Central memory CD8-positive, alpha-beta T cell (primary cell): ENCODE measurements around the gene ZXDB.
"Not testable (repeated sequence)": the region's sequence is repeated elsewhere in the genome, so short reads cannot be mapped to it uniquely, and the experiment has no call there.

Experiments used
- ATAC-seq: fragments of 150-1000 bp; cut with Tn5 transposase; replicated peaks from 2 replicates; pipeline ENCODE4 v1.10.0; 2022; ENCODE audit warnings: mild to moderate bottlenecking, moderate FRiP score, moderate number of reproducible peaks; ENCODE audit not compliant: poor library complexity, severe bottlenecking; ENCODE audit errors: extremely low read depth
- DNase-seq, 2 donors: peaks; one replicate each; pipeline ENCODE4 v3.0.0; 2021; ENCODE audit warnings: low spot score in 2 of 2
- H3K27ac Mint-ChIP-seq: one replicate; pipeline ENCODE4 v1.8.0; 2022; ENCODE audit warnings: low read depth, mild to moderate bottlenecking, moderate library complexity, mixed read lengths
- H3K27me3 Mint-ChIP-seq: one replicate; pipeline ENCODE4 v1.8.0; 2022; ENCODE audit warnings: mixed read lengths
- H3K36me3 Mint-ChIP-seq: one replicate; pipeline ENCODE4 v1.8.0; 2022; ENCODE audit warnings: mild to moderate bottlenecking, moderate library complexity, mixed read lengths; ENCODE audit not compliant: insufficient read depth
- H3K4me1 Mint-ChIP-seq: one replicate; pipeline ENCODE4 v1.8.0; 2022; ENCODE audit warnings: mixed read lengths
- H3K4me3 Mint-ChIP-seq: one replicate; pipeline ENCODE4 v1.8.0; 2022; ENCODE audit warnings: mild to moderate bottlenecking, moderate library complexity, mixed read lengths
- H3K9me3 Mint-ChIP-seq: one replicate; pipeline ENCODE4 v1.8.0; 2022; ENCODE audit warnings: mixed read lengths

Gene ZXDB

DNA sequence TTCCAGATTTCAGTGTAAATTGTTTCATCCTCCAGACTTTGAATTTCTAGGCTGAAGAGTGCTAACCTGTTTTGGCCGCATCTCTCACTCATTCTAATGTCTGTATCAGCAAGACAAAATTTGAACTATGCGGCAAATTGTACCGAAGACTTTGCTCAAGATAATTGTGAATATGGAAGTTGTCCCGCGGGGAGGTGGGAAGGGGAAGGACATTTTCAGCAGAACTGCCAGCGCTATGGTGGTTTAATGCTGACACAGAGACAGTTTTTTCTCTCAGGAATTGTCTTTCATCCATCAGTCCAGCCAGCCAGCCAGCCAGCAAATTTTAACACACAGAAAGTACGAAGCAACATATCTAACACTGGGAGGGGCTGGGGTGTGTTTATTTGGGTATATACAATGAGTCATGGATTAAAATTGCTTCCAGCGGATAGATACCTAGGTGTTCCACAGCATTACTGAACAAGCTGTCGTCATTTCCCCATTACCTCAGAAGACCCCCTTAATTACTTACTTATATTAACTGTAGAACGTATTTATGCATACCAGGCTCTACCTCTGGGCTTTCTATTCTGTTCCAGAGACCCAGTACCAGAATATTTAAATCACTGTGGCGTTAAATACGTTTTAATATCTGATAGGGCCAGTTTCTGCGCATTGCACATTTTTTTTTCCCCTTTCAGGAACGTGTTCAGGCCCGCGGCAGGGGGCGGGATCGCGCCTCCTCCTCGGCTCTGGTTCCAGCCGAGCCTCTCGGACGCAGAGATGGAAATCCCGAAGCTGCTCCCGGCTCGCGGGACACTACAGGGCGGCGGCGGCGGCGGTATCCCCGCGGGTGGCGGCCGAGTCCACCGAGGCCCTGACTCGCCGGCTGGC is at the start of gene ZXDB:
TSS of gene ZXDB (plus strand) at position 728 of the 876 bp plus-strand sequence. CDS start at position 766, 38 bp downstream.
- not testable (repeated sequence) for H3K9me3 Mint-ChIP-seq, H3K27me3 Mint-ChIP-seq, DNase-seq
- peak within 1 kb of the TSS; percentile 87 for H3K27ac Mint-ChIP-seq
- H3K4me3 Mint-ChIP-seq, result peak within 1 kb of the TSS; percentile 76
- H3K36me3 Mint-ChIP-seq, result peaks cover 15% of the 10 kb centered on the region
- peak; percentile 73 for ATAC-seq
- peaks cover 29% of the 10 kb centered on the region for H3K4me1 Mint-ChIP-seq

DNA sequence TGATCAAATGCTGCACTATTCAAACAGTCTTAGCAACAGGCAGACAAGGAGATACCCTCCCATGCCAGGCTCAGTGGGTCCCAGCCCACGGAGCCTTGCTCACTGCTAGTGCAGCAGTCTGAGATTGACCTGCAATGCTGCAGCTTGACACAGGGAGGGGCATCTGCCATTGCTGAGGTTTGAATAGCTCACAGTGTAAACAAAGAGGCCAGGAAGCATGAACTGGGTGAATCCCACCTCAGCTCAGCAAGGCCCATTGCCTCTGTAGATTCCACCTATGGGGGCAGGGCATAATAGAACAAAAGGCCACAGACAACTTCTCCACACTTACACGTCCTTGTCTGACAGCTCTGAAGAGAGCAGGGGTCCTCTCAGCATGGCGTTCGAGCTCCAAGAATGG is 26.6 kb upstream of the ZXDB start:
- DNase-seq (no peak), ATAC-seq (no peak)
- no peaks in the 10 kb centered on the region for H3K36me3 Mint-ChIP-seq
- no peak overlapping the region for H3K4me3 Mint-ChIP-seq
- no peak overlapping the region for H3K27ac Mint-ChIP-seq
- H3K4me1 Mint-ChIP-seq, result no peaks in the 10 kb centered on the region
- H3K9me3 Mint-ChIP-seq, result no peaks in the 10 kb centered on the region
- peaks cover 6% of the 10 kb centered on the region for H3K27me3 Mint-ChIP-seq

DNA sequence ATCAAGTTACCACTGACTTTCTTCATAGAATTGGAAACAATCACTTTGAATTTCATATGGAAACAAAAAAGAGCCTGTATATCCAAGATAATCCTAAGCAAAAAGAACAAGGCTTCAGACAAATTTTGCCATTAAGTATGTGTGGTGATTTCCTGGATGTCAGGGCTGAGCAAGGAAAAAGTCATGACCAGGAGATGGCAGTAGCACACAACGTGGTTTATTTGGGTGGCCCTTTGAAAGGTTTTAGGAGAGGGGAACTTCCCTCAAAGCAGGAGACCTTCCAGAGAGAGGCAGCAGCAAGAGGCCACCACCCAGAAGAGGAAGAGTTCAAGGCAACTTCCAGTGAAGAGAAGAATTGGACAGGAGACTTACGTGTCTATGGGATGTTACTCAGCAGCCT is 18.1 kb upstream of the ZXDB start:
- Mint-ChIP-seq H3K4me1 (no peaks in the 10 kb centered on the region), H3K4me3 (no peak overlapping the region), H3K9me3 (no peaks in the 10 kb centered on the region), H3K27ac (peak overlapping the region; percentile 9), H3K36me3 (no peaks in the 10 kb centered on the region), H3K27me3 (peaks cover 9% of the 10 kb centered on the region)
- ATAC-seq (no peak), DNase-seq (no peak)

DNA sequence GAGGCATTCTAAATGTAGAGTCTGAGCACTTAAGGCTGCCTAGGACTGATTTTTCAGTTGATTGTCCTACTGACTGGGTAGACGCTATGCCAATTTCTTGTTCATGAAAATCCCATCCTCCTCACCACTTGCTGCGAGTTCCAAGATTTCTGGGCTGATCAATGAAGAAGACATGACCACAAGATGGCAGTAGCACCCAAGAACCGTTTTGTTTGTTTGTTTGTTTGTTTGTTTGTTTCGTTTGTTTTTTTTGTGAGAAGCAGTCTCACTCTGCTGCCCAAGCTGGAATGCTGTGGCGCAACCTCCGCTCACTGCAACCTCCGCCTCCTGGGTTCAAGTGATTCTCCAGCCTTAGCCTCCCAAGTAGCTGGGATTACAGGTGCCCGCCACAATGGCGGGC is 8.9 kb upstream of the ZXDB start:
- not testable (repeated sequence) for H3K9me3 Mint-ChIP-seq, H3K4me3 Mint-ChIP-seq, H3K36me3 Mint-ChIP-seq, H3K27me3 Mint-ChIP-seq, DNase-seq, ATAC-seq, H3K4me1 Mint-ChIP-seq, H3K27ac Mint-ChIP-seq

DNA sequence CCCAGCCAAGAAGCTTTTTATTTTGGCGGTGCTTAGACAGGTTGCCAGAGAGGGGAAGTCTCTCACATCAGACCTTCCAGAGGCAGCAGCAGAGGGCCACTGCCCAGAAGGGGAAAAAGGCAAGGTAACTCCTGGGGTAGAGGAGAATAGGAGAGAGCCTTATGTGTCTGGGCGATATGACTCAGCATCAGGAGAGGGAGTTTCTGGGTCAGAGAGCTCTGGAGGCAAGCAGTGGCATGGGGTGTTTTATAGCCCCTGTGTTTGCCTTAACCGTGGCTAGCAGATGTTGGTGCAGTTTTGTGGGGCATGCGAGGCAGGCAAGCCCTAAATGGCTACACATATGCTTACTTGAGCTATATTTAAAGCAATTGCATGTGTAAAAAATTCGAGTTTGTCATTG is 8.3 kb upstream of the ZXDB start:
- Mint-ChIP-seq H3K27ac (no peak overlapping the region), H3K4me3 (no peak overlapping the region), H3K4me1 (no peaks in the 10 kb centered on the region), H3K36me3 (no peaks in the 10 kb centered on the region), H3K27me3 (peaks cover 6% of the 10 kb centered on the region), H3K9me3 (no peaks in the 10 kb centered on the region)
- ATAC-seq, result no peak
- DNase-seq, result no peak

DNA sequence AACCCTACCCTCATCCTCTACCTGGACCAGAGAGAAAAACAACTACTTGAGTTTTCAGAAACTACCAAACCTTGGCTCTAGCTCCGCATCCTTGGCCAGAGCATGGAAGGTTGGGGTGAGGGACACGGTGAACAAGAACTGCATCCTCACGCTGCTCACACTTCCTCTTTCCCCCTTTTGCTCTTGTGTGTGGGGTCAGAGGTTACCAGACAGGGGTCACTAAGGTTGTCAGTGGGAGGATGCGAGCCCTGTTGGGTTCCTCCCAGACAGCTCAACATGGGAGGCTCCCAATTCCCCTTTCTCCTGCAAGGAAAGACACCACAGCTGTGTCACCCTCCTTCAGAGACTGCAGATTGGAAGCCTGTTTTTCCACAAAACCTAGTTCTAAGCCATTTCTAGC is 5.5 kb upstream of the ZXDB start:
- peaks cover 2% of the 10 kb centered on the region for H3K36me3 Mint-ChIP-seq
- ATAC-seq (no peak), DNase-seq (no peak)
- H3K9me3 Mint-ChIP-seq, result no peaks in the 10 kb centered on the region
- H3K27me3 Mint-ChIP-seq, result peaks cover 6% of the 10 kb centered on the region
- H3K4me1 Mint-ChIP-seq, result peaks cover 4% of the 10 kb centered on the region
- no peak overlapping the region for H3K27ac Mint-ChIP-seq
- no peak overlapping the region for H3K4me3 Mint-ChIP-seq

DNA sequence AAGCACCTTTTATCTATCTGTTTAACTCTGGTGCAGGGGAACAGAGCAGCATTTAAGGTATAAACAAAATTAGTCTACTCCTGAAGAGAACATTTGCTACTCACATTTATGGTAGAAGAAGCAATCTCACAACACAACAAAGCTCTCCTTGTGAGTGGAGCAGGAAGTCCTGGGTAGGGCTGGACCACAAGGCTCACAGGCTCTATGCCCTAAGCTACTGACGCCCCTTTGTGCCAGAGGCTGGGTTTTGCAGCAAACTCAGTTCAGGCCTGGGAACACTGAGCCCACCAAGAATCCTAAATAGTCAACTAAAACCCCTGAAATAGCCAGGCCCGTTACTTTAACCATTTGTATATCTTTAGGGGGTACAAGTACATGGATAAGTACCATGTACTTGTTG is 4.7 kb upstream of the ZXDB start:
- ATAC-seq (no peak), DNase-seq (no peak)
- H3K27ac Mint-ChIP-seq, result no peak overlapping the region
- H3K9me3 Mint-ChIP-seq, result no peaks in the 10 kb centered on the region
- peaks cover 7% of the 10 kb centered on the region for H3K4me1 Mint-ChIP-seq
- peaks cover 3% of the 10 kb centered on the region for H3K27me3 Mint-ChIP-seq
- no peak overlapping the region for H3K4me3 Mint-ChIP-seq
- H3K36me3 Mint-ChIP-seq, result peaks cover 6% of the 10 kb centered on the region

DNA sequence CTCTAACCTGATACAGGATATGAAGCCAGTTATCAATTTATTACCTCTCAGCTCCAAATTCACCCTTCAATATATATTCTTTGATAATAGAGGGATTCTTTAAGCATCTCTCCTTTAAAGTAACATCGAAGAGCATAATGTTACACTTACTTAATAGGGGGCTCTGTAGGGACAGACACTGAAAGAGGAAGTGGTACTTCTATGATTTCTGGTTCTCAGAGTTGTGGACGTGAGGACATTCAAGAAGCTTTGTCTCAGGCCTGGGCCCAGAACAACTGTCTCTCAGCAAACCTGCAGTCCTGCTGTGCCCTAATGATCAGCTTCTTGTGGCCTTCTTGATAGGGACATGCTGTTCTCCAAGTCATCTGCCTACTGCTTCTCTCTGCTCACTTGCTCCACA is 4.2 kb upstream of the ZXDB start:
- no peak for ATAC-seq
- DNase-seq, result no peak
- H3K36me3 Mint-ChIP-seq, result peaks cover 6% of the 10 kb centered on the region
- H3K4me3 Mint-ChIP-seq, result no peak overlapping the region
- no peak overlapping the region for H3K27ac Mint-ChIP-seq
- H3K9me3 Mint-ChIP-seq, result no peaks in the 10 kb centered on the region
- peaks cover 7% of the 10 kb centered on the region for H3K4me1 Mint-ChIP-seq
- H3K27me3 Mint-ChIP-seq, result no peaks in the 10 kb centered on the region

DNA sequence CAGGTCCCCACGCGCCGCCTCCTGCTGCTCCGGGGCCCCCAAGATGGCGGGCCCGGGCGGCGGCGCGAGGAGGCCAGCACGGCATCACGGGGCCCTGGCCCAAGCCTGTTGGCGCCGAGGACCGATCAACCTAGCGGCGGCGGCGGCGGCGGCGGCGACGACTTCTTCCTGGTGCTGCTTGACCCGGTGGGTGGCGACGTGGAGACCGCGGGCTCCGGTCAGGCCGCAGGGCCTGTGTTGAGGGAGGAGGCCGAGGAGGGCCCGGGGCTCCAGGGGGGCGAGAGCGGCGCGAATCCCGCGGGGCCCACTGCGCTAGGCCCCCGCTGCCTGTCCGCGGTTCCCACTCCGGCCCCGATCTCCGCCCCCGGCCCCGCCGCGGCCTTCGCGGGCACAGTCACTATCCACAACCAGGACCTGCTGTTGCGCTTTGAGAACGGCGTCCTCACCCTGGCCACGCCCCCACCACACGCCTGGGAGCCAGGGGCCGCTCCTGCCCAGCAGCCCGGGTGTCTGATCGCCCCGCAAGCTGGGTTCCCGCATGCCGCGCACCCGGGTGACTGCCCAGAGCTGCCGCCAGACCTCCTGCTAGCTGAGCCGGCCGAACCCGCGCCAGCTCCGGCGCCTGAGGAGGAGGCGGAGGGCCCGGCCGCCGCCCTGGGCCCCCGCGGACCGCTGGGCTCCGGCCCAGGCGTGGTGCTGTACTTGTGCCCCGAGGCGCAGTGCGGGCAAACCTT is 516 bp downstream of the ZXDB start:
- peaks cover 15% of the 10 kb centered on the region for H3K36me3 Mint-ChIP-seq
- H3K27me3 Mint-ChIP-seq, H3K9me3 Mint-ChIP-seq: not testable (repeated sequence)
- peak; percentile 76 for ATAC-seq
- peak overlapping the region; percentile 87 for H3K27ac Mint-ChIP-seq
- peaks cover 33% of the 10 kb centered on the region for H3K4me1 Mint-ChIP-seq
- peak; percentile 17 to 28 for DNase-seq
- peak overlapping the region; percentile 76 for H3K4me3 Mint-ChIP-seq

DNA sequence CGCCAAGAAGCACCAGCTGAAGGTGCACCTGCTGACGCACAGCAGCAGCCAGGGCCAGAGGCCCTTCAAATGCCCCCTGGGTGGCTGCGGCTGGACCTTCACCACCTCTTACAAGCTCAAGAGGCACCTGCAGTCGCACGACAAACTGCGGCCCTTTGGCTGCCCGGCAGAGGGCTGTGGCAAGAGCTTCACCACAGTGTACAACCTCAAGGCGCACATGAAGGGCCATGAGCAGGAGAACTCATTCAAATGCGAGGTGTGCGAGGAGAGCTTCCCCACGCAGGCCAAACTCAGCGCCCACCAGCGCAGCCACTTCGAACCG is 1.0 kb downstream of the ZXDB start:
- peaks cover 15% of the 10 kb centered on the region for H3K36me3 Mint-ChIP-seq
- H3K27ac Mint-ChIP-seq, ATAC-seq, H3K9me3 Mint-ChIP-seq, H3K27me3 Mint-ChIP-seq, DNase-seq: not testable (repeated sequence)
- peak overlapping the region; percentile 76 for H3K4me3 Mint-ChIP-seq
- peaks cover 34% of the 10 kb centered on the region for H3K4me1 Mint-ChIP-seq

DNA sequence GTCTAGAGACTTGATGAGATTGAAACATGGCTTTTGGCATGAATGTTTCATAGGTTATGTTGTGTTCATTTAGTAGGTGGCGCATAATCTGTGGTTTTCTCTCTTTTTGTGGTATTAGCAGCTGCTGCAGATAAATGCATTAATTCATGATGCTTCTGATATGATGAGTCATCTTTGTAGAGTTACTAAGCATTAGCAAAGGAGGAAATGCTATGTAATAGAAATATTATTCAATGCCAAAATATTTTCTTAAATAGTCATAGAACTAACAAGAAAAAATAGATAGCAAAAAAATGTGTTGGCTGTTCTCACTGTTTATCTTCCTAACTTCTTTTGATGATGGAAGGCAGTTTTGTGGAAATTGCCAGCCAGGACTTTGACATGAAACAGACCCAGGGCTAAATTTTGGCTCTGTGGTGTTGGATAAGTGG is 3.6 kb downstream of the ZXDB start:
- no peak for ATAC-seq
- Mint-ChIP-seq H3K9me3 (no peaks in the 10 kb centered on the region), H3K27me3 (no peaks in the 10 kb centered on the region), H3K36me3 (peaks cover 13% of the 10 kb centered on the region), H3K4me3 (peak overlapping the region; percentile 70), H3K27ac (peak overlapping the region; percentile 72), H3K4me1 (peaks cover 41% of the 10 kb centered on the region)
- no peak for DNase-seq

DNA sequence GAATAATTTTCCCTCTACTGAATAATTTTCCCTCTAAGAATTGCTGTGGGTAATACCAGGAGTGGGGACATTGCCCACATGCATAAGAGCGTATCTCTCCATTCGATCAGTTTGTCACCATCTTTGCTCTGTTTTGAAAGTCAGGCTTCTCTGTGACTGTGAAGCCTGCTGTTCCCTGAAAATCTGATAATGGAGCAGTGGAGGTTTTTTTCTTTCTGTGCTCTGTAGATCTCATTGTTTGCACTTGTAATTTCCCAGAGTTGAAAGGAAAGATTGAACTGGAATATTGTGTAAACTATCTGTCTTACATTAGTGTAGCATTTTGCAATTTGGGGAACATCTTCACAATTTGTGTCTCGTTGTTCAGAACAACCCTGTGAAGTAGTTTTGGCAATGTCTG is 4.3 kb downstream of the ZXDB start:
- Mint-ChIP-seq H3K9me3 (no peaks in the 10 kb centered on the region), H3K27me3 (no peaks in the 10 kb centered on the region), H3K4me3 (peak overlapping the region; percentile 65), H3K4me1 (peaks cover 40% of the 10 kb centered on the region), H3K36me3 (peaks cover 13% of the 10 kb centered on the region), H3K27ac (no peak overlapping the region)
- DNase-seq (no peak), ATAC-seq (no peak)

DNA sequence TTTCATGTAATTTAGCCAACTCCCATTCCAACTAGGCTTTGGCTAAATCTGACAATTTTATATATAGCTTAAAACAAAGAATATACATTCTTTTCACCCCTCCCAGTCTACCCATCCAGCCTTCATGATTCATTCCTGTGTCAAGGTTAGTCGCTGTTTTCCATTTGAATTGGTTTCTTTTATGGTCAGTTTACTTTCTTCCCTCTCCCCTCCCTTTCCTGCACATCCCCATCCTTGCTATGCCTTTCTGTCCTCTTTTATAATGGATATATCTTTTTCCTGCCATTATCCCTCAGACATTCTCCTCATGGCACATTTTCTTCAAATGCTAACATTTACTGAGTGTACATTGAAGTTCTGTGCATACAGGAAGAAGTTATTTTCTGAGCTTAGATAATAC is 4.7 kb downstream of the ZXDB start:
- DNase-seq, result no peak
- no peak for ATAC-seq
- Mint-ChIP-seq H3K4me3 (peak overlapping the region; percentile 65), H3K9me3 (no peaks in the 10 kb centered on the region), H3K27me3 (no peaks in the 10 kb centered on the region), H3K36me3 (peaks cover 11% of the 10 kb centered on the region), H3K4me1 (peaks cover 36% of the 10 kb centered on the region), H3K27ac (no peak overlapping the region)
